GM21381 (cell line): ENCODE data around the gene NXPE2.
A peak's percentile ranks its signal among the peaks of the same experiment; 100 is the strongest.

Experiments used
- ATAC-seq: cut with Tn5 transposase; IDR thresholded peaks from one replicate; pipeline ENCODE4 v1.9.1; 2021; ENCODE audit warnings: mild to moderate bottlenecking, moderate library complexity; ENCODE audit not compliant: unreplicated experiment

Gene NXPE2

GRCh38 chr11:114738954-114739353, 60.6 kb downstream of the NXPE2 start:
- ATAC-seq: peak; percentile 77

GRCh38 chr11:114745150-114745671, 66.9 kb downstream of the NXPE2 start:
- no peak for ATAC-seq

GRCh38 chr11:114746013-114746412, 67.7 kb downstream of the NXPE2 start:
- no peak for ATAC-seq
